HepG2 (cell line): ENCODE measurements around the gene NID1. TPM values are rescaled to one million over a fixed set of nuclear protein-coding genes. Genes with fewer than 3 reads are reported as not detected.

Source experiments
- ARNTL ChIP-seq: sonication (generic); formaldehyde crosslinking; IDR thresholded peaks from 2 replicates; pipeline ENCODE4 v1.4.0; 2020; ENCODE audit warnings: mild to moderate bottlenecking, missing genetic modification reagents
- ATF6 ChIP-seq: sonication (generic); formaldehyde crosslinking; conservative IDR thresholded peaks from 2 replicates; pipeline ENCODE4 v1.4.0; 2020; ENCODE audit warnings: missing genetic modification reagents
- HNRNPL ChIP-seq: fragments of 200-400 bp; formaldehyde crosslinking; IDR thresholded peaks from 2 replicates; pipeline ENCODE4 v1.6.1; 2017; ENCODE audit warnings: mild to moderate bottlenecking, low read depth, low read length
- HOXA3 ChIP-seq: sonication (generic); formaldehyde crosslinking; IDR thresholded peaks from 2 replicates; pipeline ENCODE4 v1.5.0; 2020; ENCODE audit warnings: missing genetic modification reagents
- SIN3A ChIP-seq: IDR thresholded peaks from 2 replicates; pipeline ENCODE4 v1.6.1; 2011; ENCODE audit warnings: low read depth, mild to moderate bottlenecking, control low read depth, low read length, borderline replicate concordance
- SP1 ChIP-seq, 2 experiments: fragments of 450-650 bp in 1 of 2; sonication (generic) in 1 of 2; formaldehyde crosslinking in 1 of 2; IDR thresholded peaks; 2 replicates each; pipeline versions ENCODE4 v1.4.0 to v1.6.1; 2016 to 2020; ENCODE audit warnings: missing genetic modification reagents in 1 of 2
- ZBTB42 ChIP-seq: sonication (generic); formaldehyde crosslinking; IDR thresholded peaks from 2 replicates; pipeline ENCODE4 v1.5.0; 2020; ENCODE audit warnings: mild to moderate bottlenecking, missing genetic modification reagents
- ZNF326 ChIP-seq: sonication (generic); formaldehyde crosslinking; IDR thresholded peaks from 2 replicates; pipeline ENCODE4 v1.4.0; 2020; ENCODE audit warnings: missing genetic modification reagents, borderline replicate concordance
- ZNF574 ChIP-seq: sonication (generic); formaldehyde crosslinking; IDR thresholded peaks from 2 replicates; pipeline ENCODE4 v1.4.0; 2020; ENCODE audit warnings: missing genetic modification reagents
- ZNF615 ChIP-seq: sonication (generic); formaldehyde crosslinking; IDR thresholded peaks from 2 replicates; pipeline ENCODE4 v1.5.0; 2020; ENCODE audit warnings: mild to moderate bottlenecking, missing genetic modification reagents, borderline replicate concordance
- ZNF713 ChIP-seq: sonication (generic); formaldehyde crosslinking; IDR thresholded peaks from 2 replicates; pipeline ENCODE4 v1.4.0; 2020; ENCODE audit warnings: mild to moderate bottlenecking, missing genetic modification reagents
- ZNF761 ChIP-seq: sonication (generic); formaldehyde crosslinking; conservative IDR thresholded peaks from 2 replicates; pipeline ENCODE4 v1.4.0; 2020; ENCODE audit warnings: mild to moderate bottlenecking, missing genetic modification reagents
- ZNF772 ChIP-seq: sonication (generic); formaldehyde crosslinking; IDR thresholded peaks from 2 replicates; pipeline ENCODE4 v1.5.0; 2020; ENCODE audit warnings: mild to moderate bottlenecking, missing genetic modification reagents
- ZNF780A ChIP-seq: sonication (generic); formaldehyde crosslinking; IDR thresholded peaks from 2 replicates; pipeline ENCODE4 v1.8.0; 2022; ENCODE audit warnings: mild to moderate bottlenecking, missing genetic modification reagents, moderate library complexity
- polyA plus RNA-seq, 8 experiments: library from polyadenylated mRNA; depleted of rRNA in 3 of 8; stranded (reverse) in 7 of 8; unstranded in 1 of 8; fragments of >200 nt; fragmentation: Illumina TruSeq in 4 of 8; extraction: Trizol in 4 of 8; gene quantifications; 2 replicates each; pipeline versions ENCODE4 v1.2.1 to v1.2.3, GENCODE V29; 2011 to 2016; ENCODE audit warnings: low read depth in 4 of 8, missing spikeins in 1 of 8, mixed read lengths in 1 of 8; ENCODE audit not compliant: insufficient read depth in 1 of 8
- total RNA-seq, 5 experiments: library from RNA; depleted of rRNA; stranded (reverse); fragments of >200 nt; fragmentation: Illumina TruSeq; extraction: Trizol; gene quantifications; 2 replicates each; pipeline ENCODE4 v1.2.3, GENCODE V29; 2016; ENCODE audit warnings: low read depth in 1 of 5
- TF ChIP-seq, protein P1 (sequence below): sonication (generic); formaldehyde crosslinking; IDR thresholded peaks from 2 replicates; pipeline ENCODE4 v1.5.0; 2020; ENCODE audit warnings: missing genetic modification reagents
- TF ChIP-seq, protein P2 (sequence below): sonication (generic); formaldehyde crosslinking; IDR thresholded peaks from 2 replicates; pipeline ENCODE4 v1.4.0; 2020; ENCODE audit warnings: missing genetic modification reagents

Gene NID1
- total and polyA plus RNA-seq, 2 of the 13 experiments (the other 11 are each of a cell fraction or from before 2014, with no cell fraction given) = 50.2 to 56.1 TPM

DNA sequence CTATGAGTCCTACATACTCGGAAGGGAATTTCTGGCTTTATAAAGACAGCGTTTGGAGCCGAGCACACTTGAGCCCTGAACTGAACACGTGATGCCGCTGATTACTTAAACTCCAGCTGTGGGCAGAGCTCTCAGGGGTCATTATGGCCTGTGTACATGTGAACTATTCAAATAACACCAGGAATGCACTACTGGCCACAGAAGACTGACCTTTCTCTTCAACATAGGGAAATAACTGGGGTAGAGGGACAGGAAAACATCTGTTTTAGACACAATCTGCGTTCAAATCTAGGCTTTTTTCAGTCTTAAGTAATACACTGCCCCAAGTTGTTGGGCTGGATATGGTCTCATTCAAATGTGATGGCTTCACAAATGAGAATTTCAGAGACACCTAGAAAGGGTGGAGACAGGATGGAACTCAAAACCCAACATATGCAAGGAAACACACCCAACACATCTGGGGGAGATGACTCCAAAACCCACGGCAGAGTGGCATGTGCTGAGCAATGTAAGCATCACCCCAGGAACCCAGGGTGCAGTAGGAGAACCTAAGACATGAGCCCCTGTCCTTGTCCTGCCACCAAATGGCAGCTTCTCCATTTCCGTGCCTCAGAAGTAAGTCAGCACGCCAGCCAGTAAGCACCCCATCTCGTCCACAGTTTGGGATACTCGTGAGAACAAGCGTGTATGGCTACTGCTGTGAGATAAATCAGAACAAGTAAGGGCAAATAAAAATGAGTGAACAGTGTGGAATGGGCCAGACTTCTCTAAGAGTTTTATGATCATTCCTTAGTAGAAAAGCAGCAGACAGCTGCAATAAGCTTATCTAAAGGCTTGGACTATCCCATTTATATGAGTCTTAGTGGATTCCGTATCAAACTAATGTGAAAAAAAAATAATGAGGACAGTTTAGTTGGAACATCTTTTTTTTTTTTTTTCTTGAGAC is 24.9 kb downstream of the NID1 start (continued):
- TF ChIP-seq, protein P1, sequence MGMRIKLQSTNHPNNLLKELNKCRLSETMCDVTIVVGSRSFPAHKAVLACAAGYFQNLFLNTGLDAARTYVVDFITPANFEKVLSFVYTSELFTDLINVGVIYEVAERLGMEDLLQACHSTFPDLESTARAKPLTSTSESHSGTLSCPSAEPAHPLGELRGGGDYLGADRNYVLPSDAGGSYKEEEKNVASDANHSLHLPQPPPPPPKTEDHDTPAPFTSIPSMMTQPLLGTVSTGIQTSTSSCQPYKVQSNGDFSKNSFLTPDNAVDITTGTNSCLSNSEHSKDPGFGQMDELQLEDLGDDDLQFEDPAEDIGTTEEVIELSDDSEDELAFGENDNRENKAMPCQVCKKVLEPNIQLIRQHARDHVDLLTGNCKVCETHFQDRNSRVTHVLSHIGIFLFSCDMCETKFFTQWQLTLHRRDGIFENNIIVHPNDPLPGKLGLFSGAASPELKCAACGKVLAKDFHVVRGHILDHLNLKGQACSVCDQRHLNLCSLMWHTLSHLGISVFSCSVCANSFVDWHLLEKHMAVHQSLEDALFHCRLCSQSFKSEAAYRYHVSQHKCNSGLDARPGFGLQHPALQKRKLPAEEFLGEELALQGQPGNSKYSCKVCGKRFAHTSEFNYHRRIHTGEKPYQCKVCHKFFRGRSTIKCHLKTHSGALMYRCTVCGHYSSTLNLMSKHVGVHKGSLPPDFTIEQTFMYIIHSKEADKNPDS (CRISPR knock-in tag) = no peak
- TF ChIP-seq ZNF574 (peak; percentile 70), ZNF326 (CRISPR knock-in tag) (no peak), ZNF772 (CRISPR knock-in tag) (peak; percentile 41; the same call in 1 of the 2 replicates), ZNF780A (CRISPR knock-in tag) (no peak), SP1 (IDR thresholded peaks at IDR 0.05) (no peak), SP1 (CRISPR knock-in tag; IDR thresholded peaks at IDR 0.05) (no peak), ZBTB42 (CRISPR knock-in tag) (peak; percentile 98), HNRNPL (no peak), ARNTL (CRISPR knock-in tag) (peak; percentile 98), ZNF615 (CRISPR knock-in tag) (no peak), ZNF713 (CRISPR knock-in tag) (no peak), ATF6 (CRISPR knock-in tag) (0 out of 2 replicates have a peak, but pooled peaks have one; percentile 61), HOXA3 (CRISPR knock-in tag) (peak; percentile 73; the same call in 1 of the 2 replicates), ZNF761 (CRISPR knock-in tag) (no peak), SIN3A (peak; percentile 65; the same call in 1 of the 2 replicates)
- TF ChIP-seq, protein P2, sequence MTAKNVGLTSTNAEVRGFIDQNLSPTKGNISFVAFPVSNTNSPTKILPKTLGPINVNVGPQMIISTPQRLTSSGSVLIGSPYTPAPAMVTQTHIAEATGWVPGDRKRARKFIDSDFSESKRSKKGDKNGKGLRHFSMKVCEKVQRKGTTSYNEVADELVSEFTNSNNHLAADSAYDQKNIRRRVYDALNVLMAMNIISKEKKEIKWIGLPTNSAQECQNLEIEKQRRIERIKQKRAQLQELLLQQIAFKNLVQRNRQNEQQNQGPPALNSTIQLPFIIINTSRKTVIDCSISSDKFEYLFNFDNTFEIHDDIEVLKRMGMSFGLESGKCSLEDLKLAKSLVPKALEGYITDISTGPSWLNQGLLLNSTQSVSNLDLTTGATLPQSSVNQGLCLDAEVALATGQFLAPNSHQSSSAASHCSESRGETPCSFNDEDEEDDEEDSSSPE (CRISPR knock-in tag) = no peak
